ENCODE measurements around the gene PSMC3.

DNA sequence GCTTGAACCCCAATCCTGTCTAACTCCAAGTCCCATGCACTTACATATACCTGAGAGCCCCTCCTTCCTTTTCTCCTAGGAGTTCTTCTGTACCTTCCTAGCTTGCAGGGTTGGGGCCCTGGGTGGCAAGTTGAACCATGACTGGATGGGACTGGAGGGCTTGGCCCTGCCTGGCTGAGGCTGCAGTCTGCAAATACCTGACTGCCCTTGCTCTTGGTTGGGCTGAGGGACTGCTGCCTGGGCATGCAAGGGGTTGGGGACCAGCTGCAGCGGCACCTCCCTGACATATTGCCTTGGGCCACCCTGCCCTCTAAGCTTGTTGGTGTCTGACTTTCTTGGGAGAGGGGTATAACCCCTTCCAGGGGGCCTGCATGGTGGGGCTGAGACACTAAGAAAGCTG is 27.7 kb downstream of the PSMC3 start:
- TF ChIP-seq GATA3 (IDR thresholded peaks at IDR 0.05; ENCODE audit: low read depth, low read length): no peak
- TF ChIP-seq GATA2 (IDR thresholded peaks at IDR 0.05; ENCODE audit: low read depth, low read length): no peak
